ENCODE results near the gene GNB4.

GNB4 gene

DNA sequence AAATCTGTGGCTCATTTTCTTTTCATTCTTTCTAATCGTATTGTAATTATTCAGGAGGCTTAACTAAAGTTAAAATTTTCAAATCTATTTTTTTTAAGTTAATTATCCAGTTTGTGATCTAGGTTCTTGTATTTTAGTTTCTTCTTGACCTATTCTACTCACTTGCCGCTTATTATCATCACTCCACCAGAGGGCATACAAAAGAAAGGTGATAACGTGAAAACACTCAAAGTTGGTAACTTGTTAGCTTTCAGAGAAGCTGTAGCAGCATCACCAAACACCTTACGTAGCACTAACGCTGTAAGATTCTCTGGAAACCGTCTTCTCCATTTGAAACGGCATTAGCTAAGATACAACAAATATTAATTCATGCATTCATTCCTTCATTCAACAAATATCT lies 4.8 kb downstream of the GNB4 start:
- peak; percentile 53 for DNase-seq (ENCODE audit: low read depth)
- H3K4me3 ChIP-seq (ENCODE audit: low read length), result no peak overlapping the region
- TF ChIP-seq, protein P1, sequence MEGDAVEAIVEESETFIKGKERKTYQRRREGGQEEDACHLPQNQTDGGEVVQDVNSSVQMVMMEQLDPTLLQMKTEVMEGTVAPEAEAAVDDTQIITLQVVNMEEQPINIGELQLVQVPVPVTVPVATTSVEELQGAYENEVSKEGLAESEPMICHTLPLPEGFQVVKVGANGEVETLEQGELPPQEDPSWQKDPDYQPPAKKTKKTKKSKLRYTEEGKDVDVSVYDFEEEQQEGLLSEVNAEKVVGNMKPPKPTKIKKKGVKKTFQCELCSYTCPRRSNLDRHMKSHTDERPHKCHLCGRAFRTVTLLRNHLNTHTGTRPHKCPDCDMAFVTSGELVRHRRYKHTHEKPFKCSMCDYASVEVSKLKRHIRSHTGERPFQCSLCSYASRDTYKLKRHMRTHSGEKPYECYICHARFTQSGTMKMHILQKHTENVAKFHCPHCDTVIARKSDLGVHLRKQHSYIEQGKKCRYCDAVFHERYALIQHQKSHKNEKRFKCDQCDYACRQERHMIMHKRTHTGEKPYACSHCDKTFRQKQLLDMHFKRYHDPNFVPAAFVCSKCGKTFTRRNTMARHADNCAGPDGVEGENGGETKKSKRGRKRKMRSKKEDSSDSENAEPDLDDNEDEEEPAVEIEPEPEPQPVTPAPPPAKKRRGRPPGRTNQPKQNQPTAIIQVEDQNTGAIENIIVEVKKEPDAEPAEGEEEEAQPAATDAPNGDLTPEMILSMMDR (IDR thresholded peaks at IDR 0.05; ENCODE audit: insufficient read depth, low read depth, low read length, missing control alignments), result peak; percentile 47

- H3K4me3 ChIP-seq (ENCODE audit: low read length), result no peak overlapping the region
- TF ChIP-seq, protein P1 (IDR thresholded peaks at IDR 0.05; ENCODE audit: insufficient read depth, low read depth, low read length, missing control alignments), result no peak
- DNase-seq (ENCODE audit: low read depth), result no peak
These were observed 12.4 kb downstream of the GNB4 start for GRCh38 chr3:179438841-179439240.

DNA sequence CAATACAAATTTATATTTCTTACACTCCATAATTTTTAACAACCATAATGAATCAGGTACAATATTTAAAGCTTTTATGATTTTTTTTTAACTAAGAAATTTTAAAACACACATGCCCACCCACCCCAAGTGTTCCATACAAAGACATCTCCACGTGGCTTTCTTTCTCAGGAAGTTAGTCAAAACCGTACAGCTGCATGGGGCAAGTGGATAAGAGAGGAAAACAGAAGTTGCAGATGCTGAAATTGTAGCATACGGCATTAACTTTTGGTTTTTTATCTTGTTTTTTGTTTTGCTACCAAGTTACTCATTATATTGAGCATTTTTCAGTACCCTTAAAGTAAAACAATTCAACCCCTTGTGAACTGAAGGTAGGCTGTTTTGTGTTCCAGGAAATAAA lies 14.8 kb downstream of the GNB4 start:
- TF ChIP-seq, protein P1 (IDR thresholded peaks at IDR 0.05; ENCODE audit: insufficient read depth, low read depth, low read length, missing control alignments), result no peak
- no peak overlapping the region for H3K4me3 ChIP-seq (ENCODE audit: low read length)
- DNase-seq (ENCODE audit: low read depth), result no peak

DNA sequence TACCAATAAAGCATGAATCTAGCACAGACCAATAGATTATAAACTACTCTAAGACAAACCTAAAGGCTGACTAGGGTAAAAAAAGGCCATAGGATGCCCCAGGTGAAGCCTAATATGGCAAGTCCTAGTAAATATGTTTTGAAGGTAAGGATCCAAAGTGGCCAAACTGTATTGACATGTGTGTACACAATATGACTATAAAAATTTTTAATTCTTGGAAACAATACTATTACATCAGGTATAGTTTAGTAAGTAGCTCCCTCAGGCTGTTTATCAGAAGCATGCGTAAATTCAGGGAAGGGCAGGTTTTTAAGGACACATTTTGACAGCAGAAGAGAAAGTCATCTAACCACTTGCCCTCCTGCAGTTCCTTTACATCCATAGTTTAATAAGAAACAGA lies 18.8 kb downstream of the GNB4 start:
- peak; percentile 21 for DNase-seq (ENCODE audit: low read depth)
- H3K4me3 ChIP-seq (ENCODE audit: low read length), result no peak overlapping the region
- TF ChIP-seq, protein P1 (IDR thresholded peaks at IDR 0.05; ENCODE audit: insufficient read depth, low read depth, low read length, missing control alignments), result no peak

- H3K4me3 ChIP-seq (ENCODE audit: low read length), result no peak overlapping the region
- no peak for DNase-seq (ENCODE audit: low read depth)
- TF ChIP-seq, protein P1 (IDR thresholded peaks at IDR 0.05; ENCODE audit: insufficient read depth, low read depth, low read length, missing control alignments), result no peak
These were observed 19.2 kb downstream of the GNB4 start for GRCh38 chr3:179432021-179432420.

DNA sequence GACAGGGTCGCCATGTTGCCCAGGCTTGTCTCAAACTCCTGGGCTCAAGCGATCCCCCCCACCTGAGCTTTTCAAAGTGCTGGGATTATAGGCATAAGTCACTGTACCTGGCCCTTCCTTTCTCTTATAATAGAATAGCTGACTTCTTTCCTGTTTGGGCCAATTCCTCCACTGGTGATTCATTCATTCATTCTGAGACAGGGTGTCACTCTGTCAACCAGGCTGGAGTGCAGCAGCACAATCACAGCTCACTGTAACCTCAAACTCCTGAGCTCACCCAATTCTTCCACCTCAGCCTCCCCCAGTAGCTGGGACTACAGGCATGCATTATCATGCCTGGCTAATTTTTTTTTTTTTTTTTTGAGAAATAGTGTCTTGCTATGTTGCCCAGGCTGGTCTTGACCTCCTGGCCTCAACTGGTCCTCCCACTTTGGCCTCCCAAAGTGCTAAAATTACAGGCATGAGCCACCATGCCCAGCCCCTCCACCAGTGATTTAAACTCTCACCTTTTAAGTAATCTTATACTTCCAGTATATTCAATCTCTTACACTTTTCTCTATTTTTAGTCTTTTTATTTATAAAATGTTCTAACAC lies 20.9 kb downstream of the GNB4 start:
- H3K4me3 ChIP-seq (ENCODE audit: low read length), result no peak overlapping the region
- peak; percentile 67 for DNase-seq (ENCODE audit: low read depth)
- TF ChIP-seq, protein P1 (IDR thresholded peaks at IDR 0.05; ENCODE audit: insufficient read depth, low read depth, low read length, missing control alignments), result no peak

DNA sequence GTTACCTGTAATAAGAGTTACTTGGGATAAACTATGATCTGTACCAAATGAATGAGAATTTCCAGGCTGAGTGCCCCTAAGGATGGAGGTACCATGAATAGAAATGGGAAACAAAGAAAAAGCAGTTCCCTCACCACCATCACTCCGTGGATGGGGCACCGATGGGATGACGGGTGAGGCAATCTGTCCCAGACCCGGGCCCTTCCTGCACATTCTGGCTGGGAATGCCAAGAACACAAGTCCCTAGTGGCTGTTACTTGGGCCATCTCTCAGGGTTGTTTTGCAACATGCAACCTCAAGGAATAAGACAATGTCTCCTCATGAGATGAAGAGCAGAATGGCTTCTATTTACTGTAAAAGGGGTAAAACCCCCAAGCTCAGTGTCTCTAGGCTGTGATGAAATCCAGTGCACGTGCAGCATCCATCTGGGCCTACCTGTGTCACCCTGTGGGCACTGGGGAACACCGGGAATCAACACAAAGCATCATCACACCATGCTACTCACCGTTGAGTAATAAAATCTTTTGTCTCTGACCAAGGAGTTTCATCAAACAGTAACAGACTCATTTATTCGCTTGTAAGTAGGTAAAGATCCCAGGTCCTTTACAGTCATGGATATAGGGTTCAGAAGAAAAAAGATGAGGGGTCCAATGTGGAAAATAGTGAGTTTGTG lies 22.3 kb downstream of the GNB4 start:
- DNase-seq (ENCODE audit: low read depth), result peak; percentile 63
- TF ChIP-seq, protein P1 (IDR thresholded peaks at IDR 0.05; ENCODE audit: insufficient read depth, low read depth, low read length, missing control alignments), result no peak
- H3K4me3 ChIP-seq (ENCODE audit: low read length), result no peak overlapping the region
